BJ (cell line): Measurements from ENCODE around the gene SPTLC3. TPM values are rescaled to one million over a fixed set of nuclear protein-coding genes. Genes with fewer than 3 reads are reported as not detected.

ENCODE experiments used
- CTCF ChIA-PET: fragments of 350-600 bp; formaldehyde crosslinking; extraction: SDS; loops from one replicate; lab custom pipeline; 2021; ENCODE audit warnings: antibody characterized with exemption, inconsistent platforms; lab: Yijun Ruan, JAX
- POLR2A ChIA-PET: fragments of 300-600 bp; sonication (Branson Sonifier 250); formaldehyde crosslinking; extraction: SDS; loops from one replicate; lab custom pipeline; 2021; ENCODE audit warnings: antibody characterized with exemption; lab: Charles Lee
- DNase-seq: peaks from one replicate; pipeline ENCODE4 v3.0.0-alpha.2; 2011; ENCODE audit warnings: low read depth
- H3K27me3 ChIP-seq: 2 replicates; pipeline ENCODE4 v1.6.0; 2011; ENCODE audit warnings: low read length; ENCODE audit not compliant: control insufficient read depth, insufficient read depth
- H3K36me3 ChIP-seq: 2 replicates; pipeline ENCODE4 v1.5.1; 2011; ENCODE audit warnings: low read length; ENCODE audit not compliant: control insufficient read depth, insufficient read depth
- H3K4me3 ChIP-seq: 2 replicates; pipeline ENCODE4 v1.5.1; 2011; ENCODE audit warnings: low read depth, mild to moderate bottlenecking, control low read depth, low read length
- CTCF ChIP-seq: IDR thresholded peaks from 2 replicates; pipeline ENCODE4 v1.5.1; 2011; ENCODE audit warnings: low read depth, mild to moderate bottlenecking, control low read depth, inconsistent platforms, low read length, moderate library complexity; ENCODE audit not compliant: insufficient read depth
- polyA plus RNA-seq: library from polyadenylated mRNA; depleted of rRNA; stranded (reverse); fragments of >200 nt; gene quantifications from 2 replicates; pipeline ENCODE4 v1.2.3, GENCODE V29; 2011

Gene SPTLC3
- polyA plus RNA-seq, 1 experiment, result 0.27 TPM

GRCh38 chr20:13009682-13010406, 1.1 kb downstream of the SPTLC3 start:
- CTCF ChIA-PET, result interaction anchor here (0.6 to 0.9 kb wide), 2 partner anchors 41 to 778 kb away, joined by 3 to 5 read pairs; no protein-coding TSS in a partner anchor
- peak overlapping the region; percentile 35 for H3K4me3 ChIP-seq
- peak; percentile 34 for DNase-seq
- H3K36me3 ChIP-seq, result no peaks in the 10 kb centered on the region
- no peak for TF ChIP-seq CTCF
- no peaks in the 10 kb centered on the region; the same call in 1 of the 2 replicates for H3K27me3 ChIP-seq
- POLR2A ChIA-PET, result no interaction called here

GRCh38 chr20:13012886-13013285, 4.1 kb downstream of the SPTLC3 start:
- no peak for TF ChIP-seq CTCF
- no peak for DNase-seq
- POLR2A ChIA-PET, result no interaction called here
- H3K27me3 ChIP-seq, result no peaks in the 10 kb centered on the region; the same call in 1 of the 2 replicates
- H3K4me3 ChIP-seq, result no peak overlapping the region
- CTCF ChIA-PET, result interaction anchor here (1.2 to 1.3 kb wide), 2 partner anchors 10 to 13 kb away, joined by 3 read pairs; no protein-coding TSS in a partner anchor
- no peaks in the 10 kb centered on the region for H3K36me3 ChIP-seq

- TF ChIP-seq CTCF, result no peak
- ChIA-PET POLR2A (no interaction called here), CTCF (interaction anchor here (1.2 to 1.3 kb wide), 2 partner anchors 10 to 13 kb away, joined by 3 read pairs; no protein-coding TSS in a partner anchor)
- Histone ChIP-seq H3K4me3 (no peak overlapping the region), H3K36me3 (no peaks in the 10 kb centered on the region), H3K27me3 (no peaks in the 10 kb centered on the region; the same call in 1 of the 2 replicates)
- no peak for DNase-seq
Observed at GRCh38 chr20:13013411-13013810, 4.6 kb downstream of the SPTLC3 start.

GRCh38 chr20:13017235-13017634, 8.5 kb downstream of the SPTLC3 start:
- no peak for TF ChIP-seq CTCF
- POLR2A ChIA-PET, result no interaction called here
- Histone ChIP-seq H3K4me3 (no peak overlapping the region), H3K36me3 (no peaks in the 10 kb centered on the region), H3K27me3 (no peaks in the 10 kb centered on the region; the same call in 1 of the 2 replicates)
- CTCF ChIA-PET, result no interaction called here
- DNase-seq, result no peak

- TF ChIP-seq CTCF, result no peak
- Histone ChIP-seq H3K36me3 (no peaks in the 10 kb centered on the region), H3K4me3 (no peak overlapping the region), H3K27me3 (no peaks in the 10 kb centered on the region)
- no peak for DNase-seq
- ChIA-PET CTCF (no interaction called here), POLR2A (no interaction called here)
Observed at GRCh38 chr20:13017883-13018535, 9.2 kb downstream of the SPTLC3 start.
